Hematopoietic multipotent progenitor cell treated with erythropoietin and hydrocortisone succinate and interleukin-3 and kit ligand, for 8 days (in vitro differentiated cells): Measurements from ENCODE around the gene ZNF57.
A peak's percentile ranks its signal among the peaks of the same experiment; 100 is the strongest.
"Not testable (repeated sequence)": the region's sequence is repeated elsewhere in the genome, so short reads cannot be mapped to it uniquely, and the experiment has no call there.

Source experiments
- DNase-seq: peaks from one replicate; pipeline ENCODE4 v3.0.0-alpha.2; 2015

ZNF57 gene

GRCh38 chr19:2960120-2960519, 59.4 kb downstream of the ZNF57 start:
- DNase-seq: no peak

DNA sequence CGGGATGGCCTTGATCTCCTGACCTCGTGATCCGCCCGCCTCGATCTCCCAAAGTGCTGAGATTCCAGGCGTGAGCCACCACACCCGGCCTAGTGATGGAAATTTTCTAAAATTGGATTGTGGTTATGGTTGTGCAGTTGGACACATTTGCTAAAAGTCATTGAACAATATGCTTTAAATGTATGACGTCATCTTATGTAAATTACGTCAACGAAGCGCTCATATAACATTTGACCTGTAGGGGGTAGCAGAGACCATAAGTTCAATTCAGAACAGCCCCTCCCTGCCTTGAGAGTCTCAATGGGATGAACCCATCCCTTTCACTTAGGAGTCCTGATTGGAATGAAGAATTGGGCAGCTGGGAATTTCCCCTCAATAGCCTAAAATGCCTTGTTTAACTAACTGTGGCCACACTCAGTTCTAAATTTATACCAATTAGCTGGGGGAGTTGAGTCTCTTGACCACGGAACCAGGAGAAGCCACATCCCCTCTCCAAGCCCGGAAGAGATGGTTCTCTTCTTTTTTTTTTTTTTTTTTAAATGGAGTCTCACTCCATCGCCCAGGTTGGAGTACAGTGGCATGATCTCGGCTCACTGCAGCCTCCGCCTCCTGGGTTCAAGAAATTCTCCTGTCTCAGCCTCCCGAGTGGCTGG, 61.4 kb downstream of the ZNF57 start:
- DNase-seq: peak; percentile 65

- DNase-seq: no peak
These were observed 62.4 kb downstream of the ZNF57 start for GRCh38 chr19:2963122-2963521.

- DNase-seq: not testable (repeated sequence)
These were observed 62.9 kb downstream of the ZNF57 start for GRCh38 chr19:2963631-2964030.

DNA sequence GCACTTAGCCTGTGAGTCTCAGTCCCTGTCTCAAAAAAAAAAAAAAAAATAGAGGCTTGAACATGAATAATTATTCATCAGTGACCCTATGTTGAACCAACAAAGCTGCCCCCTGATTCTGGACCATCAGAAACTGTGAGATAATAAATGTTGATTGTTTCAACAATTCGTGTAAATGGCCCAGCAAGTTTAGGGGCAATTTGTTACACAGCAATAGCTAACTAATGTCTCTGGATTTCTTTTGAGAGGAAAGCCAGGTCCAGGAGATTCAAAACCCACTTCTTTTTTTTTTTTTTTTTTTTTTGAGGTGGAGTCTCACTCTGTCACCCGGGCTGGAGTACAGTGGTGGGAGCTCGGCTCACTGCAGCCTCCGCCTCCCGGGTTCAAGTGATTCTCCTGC, 64.1 kb downstream of the ZNF57 start:
- DNase-seq: no peak

- no peak for DNase-seq
These were observed 67.2 kb downstream of the ZNF57 start for GRCh38 chr19:2967972-2968371.
